Measurements from ENCODE around the gene NHEJ1.

The NHEJ1 gene

GRCh38 chr2:219182331-219183150, 21.9 kb upstream of the NHEJ1 start:
- DNase-seq, result no peak

- DNase-seq, result no peak
These were observed 20.9 kb upstream of the NHEJ1 start for GRCh38 chr2:219181531-219181930.

GRCh38 chr2:219180961-219181360, 20.3 kb upstream of the NHEJ1 start:
- no peak for DNase-seq

GRCh38 chr2:219179601-219180465, 19.2 kb upstream of the NHEJ1 start:
- DNase-seq, result no peak

GRCh38 chr2:219178377-219179175, 18.0 kb upstream of the NHEJ1 start:
- peak; percentile 50 to 53 for DNase-seq

- DNase-seq, result peak; percentile 77 to 79
These were observed 17.1 kb upstream of the NHEJ1 start, which contains the start of gene RETREG2 for GRCh38 chr2:219177552-219178376. Gene RETREG2 (plus strand): TSS chr2:219178275. CDS start chr2:219178353, 78 bp downstream.

GRCh38 chr2:219176818-219177551, 16.4 kb upstream of the NHEJ1 start, which contains the start of gene CNPPD1:
Gene CNPPD1 (minus strand): TSS chr2:219176925. CDS start chr2:219176828, 97 bp downstream.
- peak; percentile 87 to 89 for DNase-seq

GRCh38 chr2:219175928-219176817, 15.6 kb upstream of the NHEJ1 start:
- peak; percentile 41 to 47 for DNase-seq

- no peak for DNase-seq
These were observed 14.9 kb upstream of the NHEJ1 start for GRCh38 chr2:219175486-219175885.

GRCh38 chr2:219174801-219175200, 14.2 kb upstream of the NHEJ1 start:
- DNase-seq, result no peak

GRCh38 chr2:219174146-219174545, 13.5 kb upstream of the NHEJ1 start:
- no peak for DNase-seq

- DNase-seq, result no peak
These were observed 12.6 kb upstream of the NHEJ1 start for GRCh38 chr2:219173176-219173575.

- DNase-seq, result no peak
These were observed 11.9 kb upstream of the NHEJ1 start for GRCh38 chr2:219172231-219173154.

- peak in 1 of 2 donors; percentile 46 for DNase-seq
These were observed 10.6 kb upstream of the NHEJ1 start for GRCh38 chr2:219171231-219171651.

GRCh38 chr2:219169930-219170654, 9.5 kb upstream of the NHEJ1 start, which contains the start of gene SLC23A3:
Gene SLC23A3 (minus strand): TSS chr2:219170029. CDS start chr2:219169984, 45 bp downstream.
- no peak for DNase-seq

GRCh38 chr2:219168932-219169331, 8.3 kb upstream of the NHEJ1 start:
- no peak for DNase-seq

- DNase-seq, result no peak
These were observed 7.9 kb upstream of the NHEJ1 start for GRCh38 chr2:219168526-219168925.

- no peak for DNase-seq
These were observed 7.4 kb upstream of the NHEJ1 start for GRCh38 chr2:219167997-219168396.

All from stimulated activated CD4-positive, alpha-beta T cell treated with anti-CD3 and anti-CD28 coated beads, Interleukin-2, amount 100 ng/mL, for 24 hours (primary cell).